Smooth muscle cell (in vitro differentiated cells): ENCODE data around the gene ADGRA1. TPM values are rescaled to one million over a fixed set of nuclear protein-coding genes. Genes with fewer than 3 reads are reported as not detected.

Experiments
- DNase-seq: peaks from one replicate; lab custom pipeline; 2025; ENCODE audit not compliant: unreplicated experiment; lab: John Stamatoyannopoulos, UW
- H2AFZ ChIP-seq: fragments of 200-600 bp; sonication (generic); 2 replicates; pipeline ENCODE4 v1.6.0; 2016; ENCODE audit warnings: antibody characterized with exemption, low read depth, mild to moderate bottlenecking
- H3F3A ChIP-seq: fragments of 200-600 bp; sonication (generic); 2 replicates; pipeline ENCODE4 v1.6.0; 2017; ENCODE audit warnings: antibody characterized with exemption, low read depth
- H3K27ac ChIP-seq: fragments of 200-600 bp; sonication (generic); 2 replicates; pipeline ENCODE4 v1.5.1; 2016; ENCODE audit warnings: low read depth, mild to moderate bottlenecking
- H3K27me3 ChIP-seq: fragments of 200-600 bp; sonication (generic); 2 replicates; pipeline ENCODE4 v1.6.1; 2016; ENCODE audit warnings: low read depth, mild to moderate bottlenecking
- H3K36me3 ChIP-seq: fragments of 200-600 bp; sonication (generic); 2 replicates; pipeline ENCODE4 v1.5.1; 2016; ENCODE audit warnings: low read depth
- H3K4me1 ChIP-seq: fragments of 200-600 bp; sonication (generic); 2 replicates; pipeline ENCODE4 v1.5.1; 2016; ENCODE audit warnings: low read depth
- H3K4me2 ChIP-seq: fragments of 200-600 bp; sonication (generic); 2 replicates; pipeline ENCODE4 v1.6.0; 2016; ENCODE audit warnings: mild to moderate bottlenecking
- H3K4me3 ChIP-seq: fragments of 200-600 bp; sonication (generic); 2 replicates; pipeline ENCODE4 v1.5.1; 2016; ENCODE audit warnings: mild to moderate bottlenecking
- H3K79me2 ChIP-seq: fragments of 200-600 bp; sonication (generic); 2 replicates; pipeline ENCODE4 v1.6.0; 2016; ENCODE audit warnings: low read depth, mild to moderate bottlenecking
- H3K9ac ChIP-seq: fragments of 200-600 bp; sonication (generic); 2 replicates; pipeline ENCODE4 v1.6.0; 2016; ENCODE audit warnings: low read depth
- H3K9me3 ChIP-seq: fragments of 200-600 bp; sonication (generic); replicated peaks from 2 replicates; pipeline ENCODE4 v1.5.1; 2016; ENCODE audit warnings: low read depth
- H4K20me1 ChIP-seq: fragments of 200-600 bp; sonication (generic); 2 replicates; pipeline ENCODE4 v1.6.0; 2016; ENCODE audit warnings: low read depth
- CTCF ChIP-seq: fragments of 200-600 bp; sonication (generic); IDR thresholded peaks from 2 replicates; pipeline ENCODE4 v1.5.1; 2017; ENCODE audit warnings: borderline replicate concordance, mild to moderate bottlenecking, antibody characterized with exemption; ENCODE audit not compliant: insufficient read depth, poor library complexity, severe bottlenecking
- WGBS: methylation state at CpG from one replicate; pipeline ENCODE4 v1.1.7; 2016; ENCODE audit warnings: low lambda C conversion rate; 5-methylcytosine and 5-hydroxymethylcytosine counted together
- polyA plus RNA-seq: library from polyadenylated mRNA; unstranded; fragments of >200 nt; fragmentation: Nextera tagmentation; extraction: Ambion mirVana; gene quantifications from 2 replicates; pipeline ENCODE4 v1.2.1, GENCODE V29; 2016
- total RNA-seq: library from RNA; depleted of rRNA; stranded (reverse); fragments of >200 nt; gene quantifications from 2 replicates; pipeline ENCODE4 v1.2.3, GENCODE V29; 2014

ADGRA1 gene
- total and polyA plus RNA-seq, 2 experiments from 2014 or later: not detected

- WGBS: 91% methylated on average over 7 of the region's 7 CpGs
Measured at GRCh38 chr10:133090654-133091053, 2.9 kb downstream of the ADGRA1 start.

GRCh38 chr10:133091316-133091715, 3.6 kb downstream of the ADGRA1 start:
- H3K27me3 ChIP-seq: peaks cover 75% of the 10 kb centered on the region
- H3K4me2 ChIP-seq: no peak overlapping the region
- no peaks in the 10 kb centered on the region for H3K9me3 ChIP-seq
- no peak overlapping the region for H2AFZ ChIP-seq
- no peak overlapping the region for H3K4me3 ChIP-seq
- no peak overlapping the region for H3K27ac ChIP-seq
- no peaks in the 10 kb centered on the region for H3K4me1 ChIP-seq
- no peak for DNase-seq
- no peak for TF ChIP-seq CTCF
- H4K20me1 ChIP-seq: no peaks in the 10 kb centered on the region
- no peak overlapping the region for H3K9ac ChIP-seq
- H3F3A ChIP-seq: no peaks in the 10 kb centered on the region
- no peaks in the 10 kb centered on the region for H3K79me2 ChIP-seq
- 94% methylated on average over 10 of the region's 10 CpGs for WGBS
- no peaks in the 10 kb centered on the region for H3K36me3 ChIP-seq

More at GRCh38 chr10:133090654-133091053, 2.9 kb downstream of the ADGRA1 start:
- Histone ChIP-seq H3K27me3 (peaks cover 82% of the 10 kb centered on the region), H3K79me2 (no peaks in the 10 kb centered on the region), H3K4me1 (no peaks in the 10 kb centered on the region), H3K9me3 (no peaks in the 10 kb centered on the region), H2AFZ (no peak overlapping the region), H3K36me3 (no peaks in the 10 kb centered on the region), H3K4me2 (no peak overlapping the region), H3F3A (no peaks in the 10 kb centered on the region), H3K9ac (no peak overlapping the region), H4K20me1 (no peaks in the 10 kb centered on the region), H3K4me3 (no peak overlapping the region), H3K27ac (no peak overlapping the region)
- DNase-seq: no peak
- no peak for TF ChIP-seq CTCF

GRCh38 chr10:133093291-133093690, 5.6 kb downstream of the ADGRA1 start:
- H4K20me1 ChIP-seq: no peaks in the 10 kb centered on the region
- H3K4me2 ChIP-seq: no peak overlapping the region
- no peak overlapping the region for H2AFZ ChIP-seq
- DNase-seq: no peak
- no peaks in the 10 kb centered on the region for H3F3A ChIP-seq
- H3K9me3 ChIP-seq: no peaks in the 10 kb centered on the region
- no peaks in the 10 kb centered on the region for H3K36me3 ChIP-seq
- WGBS: 95% methylated on average over 15 of the region's 15 CpGs
- H3K79me2 ChIP-seq: no peaks in the 10 kb centered on the region
- no peak overlapping the region for H3K4me3 ChIP-seq
- no peak overlapping the region for H3K9ac ChIP-seq
- no peak overlapping the region for H3K27ac ChIP-seq
- H3K27me3 ChIP-seq: peaks cover 61% of the 10 kb centered on the region
- no peaks in the 10 kb centered on the region for H3K4me1 ChIP-seq
- TF ChIP-seq CTCF: no peak

GRCh38 chr10:133094286-133094685, 6.6 kb downstream of the ADGRA1 start:
- no peak overlapping the region for H3K9ac ChIP-seq
- DNase-seq: no peak
- no peaks in the 10 kb centered on the region for H3K9me3 ChIP-seq
- no peak overlapping the region for H3K4me2 ChIP-seq
- H3K4me1 ChIP-seq: no peaks in the 10 kb centered on the region
- H3K36me3 ChIP-seq: no peaks in the 10 kb centered on the region
- H3K4me3 ChIP-seq: no peak overlapping the region
- H2AFZ ChIP-seq: no peak overlapping the region
- H3K27me3 ChIP-seq: peaks cover 51% of the 10 kb centered on the region
- H4K20me1 ChIP-seq: no peaks in the 10 kb centered on the region
- no peak for TF ChIP-seq CTCF
- no peaks in the 10 kb centered on the region for H3F3A ChIP-seq
- no peak overlapping the region for H3K27ac ChIP-seq
- no peaks in the 10 kb centered on the region for H3K79me2 ChIP-seq
- WGBS: 89% methylated on average over 22 of the region's 22 CpGs
